WTC11 (cell line): ENCODE results near the gene DUSP5. TPM values are rescaled to one million over a fixed set of nuclear protein-coding genes. Genes with fewer than 3 reads are reported as not detected.
A peak's percentile ranks its signal among the peaks of the same experiment; 100 is the strongest.

Source experiments
- ATAC-seq: fragments of 200-7000 bp; cut with Tn5 transposase; 2 replicates; pipeline ENCODE4 v1.10.0; 2021; ENCODE audit warnings: mild to moderate bottlenecking, moderate library complexity
- CTCF ChIA-PET: fragments of 300-600 bp; sonication (Branson Sonifier 250); formaldehyde crosslinking; loops from one replicate; lab custom pipeline; 2021; ENCODE audit warnings: antibody characterized with exemption; lab: Charles Lee
- POLR2A ChIA-PET: fragments of 350-600 bp; sonication (Branson Sonifier 250); formaldehyde crosslinking; loops from one replicate; lab custom pipeline; 2021; ENCODE audit warnings: antibody characterized with exemption; lab: Charles Lee
- DNase-seq: peaks from one replicate; pipeline ENCODE4 v3.0.0; 2021; ENCODE audit warnings: low spot score
- H3K27ac Mint-ChIP-seq: 2 replicates; pipeline ENCODE4 v1.8.0; 2021; ENCODE audit warnings: mixed read lengths
- H3K27me3 Mint-ChIP-seq: 2 replicates; pipeline ENCODE4 v1.8.0; 2021; ENCODE audit warnings: low read depth, mild to moderate bottlenecking, moderate library complexity, mixed read lengths
- H3K36me3 Mint-ChIP-seq: 2 replicates; pipeline ENCODE4 v1.8.0; 2021; ENCODE audit warnings: mixed read lengths
- H3K4me1 Mint-ChIP-seq: 2 replicates; pipeline ENCODE4 v1.8.0; 2022; ENCODE audit warnings: mixed read lengths
- H3K4me3 Mint-ChIP-seq: 2 replicates; pipeline ENCODE4 v1.8.0; 2021; ENCODE audit warnings: mild to moderate bottlenecking, moderate library complexity, mixed read lengths
- H3K9me3 Mint-ChIP-seq: 2 replicates; pipeline ENCODE4 v1.8.0; 2021; ENCODE audit warnings: mixed read lengths
- GABPB1 ChIP-seq: sonication (generic); formaldehyde crosslinking; IDR thresholded peaks from 2 replicates; pipeline ENCODE4 v1.8.1; 2023; ENCODE audit warnings: mild to moderate bottlenecking, missing genetic modification reagents
- IRF2 ChIP-seq: sonication (generic); formaldehyde crosslinking; IDR thresholded peaks from 2 replicates; pipeline ENCODE4 v1.8.0; 2022; ENCODE audit warnings: low read depth, missing genetic modification reagents, borderline replicate concordance
- KAT7 ChIP-seq: sonication (generic); formaldehyde crosslinking; IDR thresholded peaks from 2 replicates; pipeline ENCODE4 v1.8.1; 2023; ENCODE audit warnings: missing genetic modification reagents, mild to moderate bottlenecking, borderline replicate concordance
- NFATC4 ChIP-seq: fragments of 250-450 bp; sonication (Bioruptor Pico); IDR thresholded peaks from 2 replicates; pipeline ENCODE4 v1.9.0; 2021; ENCODE audit warnings: mild to moderate bottlenecking
- NR3C1 ChIP-seq: sonication (generic); formaldehyde crosslinking; conservative IDR thresholded peaks from 2 replicates; pipeline ENCODE4 v1.8.1; 2023; ENCODE audit warnings: low read depth, mild to moderate bottlenecking, missing genetic modification reagents
- SOX15 ChIP-seq: fragments of 250-450 bp; sonication (Bioruptor Pico); IDR thresholded peaks from 2 replicates; pipeline ENCODE4 v1.9.0; 2021; ENCODE audit warnings: mild to moderate bottlenecking
- SP1 ChIP-seq: sonication (generic); formaldehyde crosslinking; conservative IDR thresholded peaks from 2 replicates; pipeline ENCODE4 v1.8.1; 2022; ENCODE audit warnings: missing genetic modification reagents
- ZNF396 ChIP-seq: fragments of 250-450 bp; sonication (Bioruptor Pico); IDR thresholded peaks from 2 replicates; pipeline ENCODE4 v1.8.0; 2021; ENCODE audit warnings: mild to moderate bottlenecking, moderate library complexity, borderline replicate concordance
- ZNF671 ChIP-seq: fragments of 250-450 bp; sonication (Bioruptor Pico); IDR thresholded peaks from 2 replicates; pipeline ENCODE4 v1.8.0; 2021; ENCODE audit warnings: mild to moderate bottlenecking
- total RNA-seq: library from RNA; stranded (reverse); gene quantifications from 3 replicates; pipeline ENCODE4 v1.2.3, GENCODE V29; 2021
- TF ChIP-seq, protein P1 (sequence below): fragments of 250-450 bp; sonication (Bioruptor Pico); IDR thresholded peaks from 2 replicates; pipeline ENCODE4 v1.9.0; 2021; ENCODE audit warnings: mild to moderate bottlenecking, borderline replicate concordance
- TF ChIP-seq, protein P2 (sequence below): sonication (generic); formaldehyde crosslinking; IDR thresholded peaks from 2 replicates; pipeline ENCODE4 v1.8.1; 2022; ENCODE audit warnings: low read depth, missing genetic modification reagents, borderline replicate concordance
- TF ChIP-seq, protein P3 (sequence below): sonication (generic); formaldehyde crosslinking; IDR thresholded peaks from 2 replicates; pipeline ENCODE4 v1.8.0; 2022; ENCODE audit warnings: mild to moderate bottlenecking, missing genetic modification reagents
- TF ChIP-seq, protein P4 (sequence below): sonication (generic); formaldehyde crosslinking; conservative IDR thresholded peaks from 2 replicates; pipeline ENCODE4 v1.8.1; 2023; ENCODE audit warnings: mild to moderate bottlenecking, low read depth, missing genetic modification reagents, moderate library complexity
- TF ChIP-seq, protein P5 (sequence below): sonication (generic); formaldehyde crosslinking; IDR thresholded peaks from 2 replicates; pipeline ENCODE4 v1.8.0; 2022; ENCODE audit warnings: missing genetic modification reagents

DUSP5 gene
- total RNA-seq, 1 experiment from 2014 or later = 55.1 TPM

DNA sequence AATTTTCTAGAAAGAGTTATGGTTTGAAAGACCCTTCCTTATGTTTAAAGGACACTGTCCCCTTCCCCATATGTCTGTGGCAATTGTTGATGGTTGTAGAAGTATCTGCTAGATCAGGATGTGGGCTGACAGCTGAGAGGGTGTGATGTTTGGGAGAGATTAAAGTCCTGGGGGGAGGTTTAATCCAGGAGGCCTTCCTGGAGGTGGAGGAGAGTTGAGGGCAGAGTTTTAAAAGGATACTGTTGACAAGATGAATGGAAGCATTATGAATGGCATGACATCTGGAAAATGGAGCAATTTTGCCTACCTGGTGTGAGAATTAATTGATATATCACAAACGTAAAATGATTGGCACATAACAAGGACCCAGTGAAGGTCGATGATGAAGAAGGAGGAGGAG, 36.9 kb downstream of the DUSP5 start (continued):
- TF ChIP-seq GABPB1 (CRISPR knock-in tag) (no peak), KAT7 (CRISPR knock-in tag) (no peak)

DNA sequence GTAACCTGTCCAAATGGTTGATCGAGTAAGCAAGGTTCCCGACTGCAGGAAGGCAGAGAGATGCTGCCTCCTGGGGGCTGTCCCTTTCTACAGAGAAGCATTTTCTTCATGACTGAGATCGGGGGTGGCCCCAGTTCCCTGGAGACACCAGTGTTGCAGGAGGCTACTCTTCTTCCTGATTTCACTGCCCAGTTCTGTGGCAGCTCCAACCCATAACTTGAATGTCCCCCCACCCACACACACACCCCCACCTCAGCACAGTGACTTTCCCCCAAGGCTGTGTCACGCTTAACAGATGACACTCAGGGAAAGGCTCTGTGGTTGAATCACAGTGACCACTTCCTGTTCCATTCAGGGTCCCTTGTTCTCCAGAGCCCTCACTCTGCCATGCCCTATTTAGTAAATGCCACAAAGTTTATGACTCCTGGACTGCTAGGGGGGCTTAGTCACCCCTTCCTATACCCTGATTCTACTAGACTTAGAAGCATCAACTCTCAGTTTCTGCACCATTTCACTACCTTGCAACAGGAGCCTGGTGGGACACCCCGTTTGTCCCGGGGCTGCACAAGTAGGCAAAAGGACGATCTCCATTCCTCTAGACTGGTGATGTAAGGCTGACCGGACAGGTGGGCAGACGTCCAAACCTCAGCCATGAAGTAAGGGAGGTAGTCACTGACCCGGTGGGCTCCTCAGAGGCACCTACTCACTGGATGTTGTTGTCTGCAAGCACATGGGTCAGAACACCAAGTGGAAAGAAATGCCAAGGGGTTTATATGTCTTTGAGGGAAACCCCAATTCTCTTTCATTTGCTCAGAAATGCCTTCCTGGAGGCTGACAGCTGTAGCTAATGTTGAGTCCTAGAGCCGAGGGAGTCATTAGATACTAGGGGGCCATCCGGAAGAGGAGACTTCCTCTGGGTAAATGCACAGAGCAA, 38.5 kb downstream of the DUSP5 start:
- POLR2A ChIA-PET = no interaction called here
- Mint-ChIP-seq H3K27ac (no peak overlapping the region), H3K27me3 (no peaks in the 10 kb centered on the region), H3K4me1 (peaks cover 26% of the 10 kb centered on the region), H3K4me3 (no peak overlapping the region), H3K36me3 (no peaks in the 10 kb centered on the region), H3K9me3 (no peaks in the 10 kb centered on the region)
- CTCF ChIA-PET = interaction anchor here (2.3 to 2.7 kb wide), 2 partner anchors 11 to 182 kb away, joined by 8 to 9 read pairs; no protein-coding TSS in a partner anchor
- DNase-seq (peak; percentile 30), ATAC-seq (peak; percentile 68)
- TF ChIP-seq SOX15 = no peak
- TF ChIP-seq ZNF396 = no peak
- TF ChIP-seq, protein P1, sequence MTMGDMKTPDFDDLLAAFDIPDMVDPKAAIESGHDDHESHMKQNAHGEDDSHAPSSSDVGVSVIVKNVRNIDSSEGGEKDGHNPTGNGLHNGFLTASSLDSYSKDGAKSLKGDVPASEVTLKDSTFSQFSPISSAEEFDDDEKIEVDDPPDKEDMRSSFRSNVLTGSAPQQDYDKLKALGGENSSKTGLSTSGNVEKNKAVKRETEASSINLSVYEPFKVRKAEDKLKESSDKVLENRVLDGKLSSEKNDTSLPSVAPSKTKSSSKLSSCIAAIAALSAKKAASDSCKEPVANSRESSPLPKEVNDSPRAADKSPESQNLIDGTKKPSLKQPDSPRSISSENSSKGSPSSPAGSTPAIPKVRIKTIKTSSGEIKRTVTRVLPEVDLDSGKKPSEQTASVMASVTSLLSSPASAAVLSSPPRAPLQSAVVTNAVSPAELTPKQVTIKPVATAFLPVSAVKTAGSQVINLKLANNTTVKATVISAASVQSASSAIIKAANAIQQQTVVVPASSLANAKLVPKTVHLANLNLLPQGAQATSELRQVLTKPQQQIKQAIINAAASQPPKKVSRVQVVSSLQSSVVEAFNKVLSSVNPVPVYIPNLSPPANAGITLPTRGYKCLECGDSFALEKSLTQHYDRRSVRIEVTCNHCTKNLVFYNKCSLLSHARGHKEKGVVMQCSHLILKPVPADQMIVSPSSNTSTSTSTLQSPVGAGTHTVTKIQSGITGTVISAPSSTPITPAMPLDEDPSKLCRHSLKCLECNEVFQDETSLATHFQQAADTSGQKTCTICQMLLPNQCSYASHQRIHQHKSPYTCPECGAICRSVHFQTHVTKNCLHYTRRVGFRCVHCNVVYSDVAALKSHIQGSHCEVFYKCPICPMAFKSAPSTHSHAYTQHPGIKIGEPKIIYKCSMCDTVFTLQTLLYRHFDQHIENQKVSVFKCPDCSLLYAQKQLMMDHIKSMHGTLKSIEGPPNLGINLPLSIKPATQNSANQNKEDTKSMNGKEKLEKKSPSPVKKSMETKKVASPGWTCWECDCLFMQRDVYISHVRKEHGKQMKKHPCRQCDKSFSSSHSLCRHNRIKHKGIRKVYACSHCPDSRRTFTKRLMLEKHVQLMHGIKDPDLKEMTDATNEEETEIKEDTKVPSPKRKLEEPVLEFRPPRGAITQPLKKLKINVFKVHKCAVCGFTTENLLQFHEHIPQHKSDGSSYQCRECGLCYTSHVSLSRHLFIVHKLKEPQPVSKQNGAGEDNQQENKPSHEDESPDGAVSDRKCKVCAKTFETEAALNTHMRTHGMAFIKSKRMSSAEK = no peak
- no peak for TF ChIP-seq ZNF671 (CRISPR knock-in tag)
- TF ChIP-seq SP1 (CRISPR knock-in tag) = no peak
- TF ChIP-seq NFATC4 = no peak
- TF ChIP-seq, protein P2, sequence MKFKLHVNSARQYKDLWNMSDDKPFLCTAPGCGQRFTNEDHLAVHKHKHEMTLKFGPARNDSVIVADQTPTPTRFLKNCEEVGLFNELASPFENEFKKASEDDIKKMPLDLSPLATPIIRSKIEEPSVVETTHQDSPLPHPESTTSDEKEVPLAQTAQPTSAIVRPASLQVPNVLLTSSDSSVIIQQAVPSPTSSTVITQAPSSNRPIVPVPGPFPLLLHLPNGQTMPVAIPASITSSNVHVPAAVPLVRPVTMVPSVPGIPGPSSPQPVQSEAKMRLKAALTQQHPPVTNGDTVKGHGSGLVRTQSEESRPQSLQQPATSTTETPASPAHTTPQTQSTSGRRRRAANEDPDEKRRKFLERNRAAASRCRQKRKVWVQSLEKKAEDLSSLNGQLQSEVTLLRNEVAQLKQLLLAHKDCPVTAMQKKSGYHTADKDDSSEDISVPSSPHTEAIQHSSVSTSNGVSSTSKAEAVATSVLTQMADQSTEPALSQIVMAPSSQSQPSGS = no peak
- TF ChIP-seq, protein P3, sequence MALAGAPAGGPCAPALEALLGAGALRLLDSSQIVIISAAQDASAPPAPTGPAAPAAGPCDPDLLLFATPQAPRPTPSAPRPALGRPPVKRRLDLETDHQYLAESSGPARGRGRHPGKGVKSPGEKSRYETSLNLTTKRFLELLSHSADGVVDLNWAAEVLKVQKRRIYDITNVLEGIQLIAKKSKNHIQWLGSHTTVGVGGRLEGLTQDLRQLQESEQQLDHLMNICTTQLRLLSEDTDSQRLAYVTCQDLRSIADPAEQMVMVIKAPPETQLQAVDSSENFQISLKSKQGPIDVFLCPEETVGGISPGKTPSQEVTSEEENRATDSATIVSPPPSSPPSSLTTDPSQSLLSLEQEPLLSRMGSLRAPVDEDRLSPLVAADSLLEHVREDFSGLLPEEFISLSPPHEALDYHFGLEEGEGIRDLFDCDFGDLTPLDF = no peak
- no peak for TF ChIP-seq NR3C1 (CRISPR knock-in tag)

DNA sequence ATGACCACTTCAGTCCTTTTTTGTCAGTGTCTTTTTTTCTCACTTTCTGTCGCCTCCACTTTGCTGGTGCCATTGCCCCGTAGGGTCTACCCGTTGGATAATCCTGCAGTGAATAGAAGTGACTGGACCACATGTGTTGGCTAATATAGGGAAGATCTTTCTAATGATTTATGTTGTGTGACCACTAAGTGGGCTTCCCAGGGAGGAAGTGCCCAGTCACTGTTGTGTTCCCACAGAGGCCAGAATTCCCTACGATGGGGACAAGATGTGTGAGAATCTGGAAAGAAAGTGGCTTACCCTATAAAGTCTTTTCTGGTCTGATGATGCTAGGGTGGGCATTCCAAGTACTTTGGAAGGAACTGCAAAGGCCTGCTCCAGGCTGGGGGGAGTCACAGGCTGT, 41.4 kb downstream of the DUSP5 start:
- H3K36me3 Mint-ChIP-seq = no peaks in the 10 kb centered on the region
- POLR2A ChIA-PET = no interaction called here
- no peak overlapping the region for H3K4me3 Mint-ChIP-seq
- H3K4me1 Mint-ChIP-seq = peaks cover 18% of the 10 kb centered on the region
- DNase-seq (no peak), ATAC-seq (no peak)
- no peaks in the 10 kb centered on the region for H3K9me3 Mint-ChIP-seq
- no peaks in the 10 kb centered on the region; the same call in 1 of the 2 replicates for H3K27me3 Mint-ChIP-seq
- CTCF ChIA-PET = interaction anchor here (2.3 kb wide), 1 partner anchor 8 kb away, joined by 8 read pairs; no protein-coding TSS in a partner anchor
- no peak for TF ChIP-seq IRF2 (CRISPR knock-in tag)
- TF ChIP-seq, protein P4, sequence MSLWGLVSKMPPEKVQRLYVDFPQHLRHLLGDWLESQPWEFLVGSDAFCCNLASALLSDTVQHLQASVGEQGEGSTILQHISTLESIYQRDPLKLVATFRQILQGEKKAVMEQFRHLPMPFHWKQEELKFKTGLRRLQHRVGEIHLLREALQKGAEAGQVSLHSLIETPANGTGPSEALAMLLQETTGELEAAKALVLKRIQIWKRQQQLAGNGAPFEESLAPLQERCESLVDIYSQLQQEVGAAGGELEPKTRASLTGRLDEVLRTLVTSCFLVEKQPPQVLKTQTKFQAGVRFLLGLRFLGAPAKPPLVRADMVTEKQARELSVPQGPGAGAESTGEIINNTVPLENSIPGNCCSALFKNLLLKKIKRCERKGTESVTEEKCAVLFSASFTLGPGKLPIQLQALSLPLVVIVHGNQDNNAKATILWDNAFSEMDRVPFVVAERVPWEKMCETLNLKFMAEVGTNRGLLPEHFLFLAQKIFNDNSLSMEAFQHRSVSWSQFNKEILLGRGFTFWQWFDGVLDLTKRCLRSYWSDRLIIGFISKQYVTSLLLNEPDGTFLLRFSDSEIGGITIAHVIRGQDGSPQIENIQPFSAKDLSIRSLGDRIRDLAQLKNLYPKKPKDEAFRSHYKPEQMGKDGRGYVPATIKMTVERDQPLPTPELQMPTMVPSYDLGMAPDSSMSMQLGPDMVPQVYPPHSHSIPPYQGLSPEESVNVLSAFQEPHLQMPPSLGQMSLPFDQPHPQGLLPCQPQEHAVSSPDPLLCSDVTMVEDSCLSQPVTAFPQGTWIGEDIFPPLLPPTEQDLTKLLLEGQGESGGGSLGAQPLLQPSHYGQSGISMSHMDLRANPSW (CRISPR knock-in tag) = no peak
- TF ChIP-seq, protein P5, sequence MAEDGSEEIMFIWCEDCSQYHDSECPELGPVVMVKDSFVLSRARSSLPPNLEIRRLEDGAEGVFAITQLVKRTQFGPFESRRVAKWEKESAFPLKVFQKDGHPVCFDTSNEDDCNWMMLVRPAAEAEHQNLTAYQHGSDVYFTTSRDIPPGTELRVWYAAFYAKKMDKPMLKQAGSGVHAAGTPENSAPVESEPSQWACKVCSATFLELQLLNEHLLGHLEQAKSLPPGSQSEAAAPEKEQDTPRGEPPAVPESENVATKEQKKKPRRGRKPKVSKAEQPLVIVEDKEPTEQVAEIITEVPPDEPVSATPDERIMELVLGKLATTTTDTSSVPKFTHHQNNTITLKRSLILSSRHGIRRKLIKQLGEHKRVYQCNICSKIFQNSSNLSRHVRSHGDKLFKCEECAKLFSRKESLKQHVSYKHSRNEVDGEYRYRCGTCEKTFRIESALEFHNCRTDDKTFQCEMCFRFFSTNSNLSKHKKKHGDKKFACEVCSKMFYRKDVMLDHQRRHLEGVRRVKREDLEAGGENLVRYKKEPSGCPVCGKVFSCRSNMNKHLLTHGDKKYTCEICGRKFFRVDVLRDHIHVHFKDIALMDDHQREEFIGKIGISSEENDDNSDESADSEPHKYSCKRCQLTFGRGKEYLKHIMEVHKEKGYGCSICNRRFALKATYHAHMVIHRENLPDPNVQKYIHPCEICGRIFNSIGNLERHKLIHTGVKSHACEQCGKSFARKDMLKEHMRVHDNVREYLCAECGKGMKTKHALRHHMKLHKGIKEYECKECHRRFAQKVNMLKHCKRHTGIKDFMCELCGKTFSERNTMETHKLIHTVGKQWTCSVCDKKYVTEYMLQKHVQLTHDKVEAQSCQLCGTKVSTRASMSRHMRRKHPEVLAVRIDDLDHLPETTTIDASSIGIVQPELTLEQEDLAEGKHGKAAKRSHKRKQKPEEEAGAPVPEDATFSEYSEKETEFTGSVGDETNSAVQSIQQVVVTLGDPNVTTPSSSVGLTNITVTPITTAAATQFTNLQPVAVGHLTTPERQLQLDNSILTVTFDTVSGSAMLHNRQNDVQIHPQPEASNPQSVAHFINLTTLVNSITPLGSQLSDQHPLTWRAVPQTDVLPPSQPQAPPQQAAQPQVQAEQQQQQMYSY (CRISPR knock-in tag) = no peak
- TF ChIP-seq, protein P2 = no peak
- H3K27ac Mint-ChIP-seq = no peak overlapping the region
